ENCODE measurements around the gene RPS15A. TPM values are rescaled to one million over a fixed set of nuclear protein-coding genes. Genes with fewer than 3 reads are reported as not detected.
A peak's percentile ranks its signal among the peaks of the same experiment; 100 is the strongest.
"Not testable (repeated sequence)": the region's sequence is repeated elsewhere in the genome, so short reads cannot be mapped to it uniquely, and the experiment has no call there.

RPS15A gene
- total RNA-seq, 1 donor from 2014 or later: 1,036 TPM

DNA sequence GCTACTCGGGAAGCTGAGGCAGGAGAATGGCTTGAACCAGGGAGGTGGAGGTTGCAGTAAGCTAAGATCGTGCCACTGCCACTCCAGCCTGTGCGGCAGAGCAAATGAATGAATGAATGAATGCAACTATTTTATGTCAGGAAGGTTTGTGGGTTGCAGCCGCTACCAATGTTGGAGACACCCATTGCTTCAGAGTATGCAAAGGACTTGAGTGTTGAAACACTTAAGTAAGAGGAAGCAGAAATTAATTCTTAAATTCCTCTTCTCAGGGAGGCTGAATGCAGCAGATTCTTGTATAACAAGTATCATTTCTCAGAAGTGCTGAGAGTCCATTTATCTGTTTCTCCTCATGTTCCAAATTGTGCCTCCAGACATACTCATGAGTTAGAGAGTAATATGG lies 15.5 kb downstream of the RPS15A start:
- DNase-seq (ENCODE audit: low read depth); H3K4me3 Mint-ChIP-seq (ENCODE audit: unreplicated experiment); H3K36me3 ChIP-seq (ENCODE audit: insufficient read depth, low read length); H3K27ac ChIP-seq (ENCODE audit: low read depth, low read length); H3K9me3 ChIP-seq (ENCODE audit: insufficient read depth, low read depth, low read length); H3K4me1 Mint-ChIP-seq (ENCODE audit: low read depth, unreplicated experiment); H3K9ac ChIP-seq (ENCODE audit: low read length); H3K36me3 Mint-ChIP-seq (ENCODE audit: low read depth, unreplicated experiment); H4K20me1 ChIP-seq (ENCODE audit: insufficient read depth, low read length); H3K79me2 ChIP-seq (ENCODE audit: insufficient read depth, low read length); FAIRE-seq; H3K27me3 Mint-ChIP-seq (ENCODE audit: low read depth, unreplicated experiment); H3K4me1 ChIP-seq (ENCODE audit: insufficient read depth, low read length); H3K27ac Mint-ChIP-seq (ENCODE audit: unreplicated experiment); H3K4me3 ChIP-seq (ENCODE audit: insufficient read depth, low read depth, low read length); H3K9me3 Mint-ChIP-seq (ENCODE audit: unreplicated experiment); H3K4me2 ChIP-seq (ENCODE audit: low read length); H2AFZ ChIP-seq (ENCODE audit: low read depth, low read length); H3K27me3 ChIP-seq (ENCODE audit: insufficient read depth, low read length): not testable (repeated sequence)

- H3K27me3 Mint-ChIP-seq (ENCODE audit: low read depth, unreplicated experiment); H3K4me2 ChIP-seq (ENCODE audit: low read length); H3K27me3 ChIP-seq (ENCODE audit: insufficient read depth, low read length); H3K4me3 ChIP-seq (ENCODE audit: insufficient read depth, low read depth, low read length); H3K36me3 Mint-ChIP-seq (ENCODE audit: low read depth, unreplicated experiment); H3K4me1 Mint-ChIP-seq (ENCODE audit: low read depth, unreplicated experiment); H3K79me2 ChIP-seq (ENCODE audit: insufficient read depth, low read length); H3K4me3 Mint-ChIP-seq (ENCODE audit: unreplicated experiment); H3K27ac Mint-ChIP-seq (ENCODE audit: unreplicated experiment); H3K4me1 ChIP-seq (ENCODE audit: insufficient read depth, low read length); H3K36me3 ChIP-seq (ENCODE audit: insufficient read depth, low read length); H2AFZ ChIP-seq (ENCODE audit: low read depth, low read length); H3K9me3 Mint-ChIP-seq (ENCODE audit: unreplicated experiment); DNase-seq (ENCODE audit: low read depth); H3K27ac ChIP-seq (ENCODE audit: low read depth, low read length); FAIRE-seq; H4K20me1 ChIP-seq (ENCODE audit: insufficient read depth, low read length); H3K9me3 ChIP-seq (ENCODE audit: insufficient read depth, low read depth, low read length); H3K9ac ChIP-seq (ENCODE audit: low read length): not testable (repeated sequence)
Measured at GRCh38 chr16:18772171-18772570, 18.0 kb downstream of the RPS15A start.

DNA sequence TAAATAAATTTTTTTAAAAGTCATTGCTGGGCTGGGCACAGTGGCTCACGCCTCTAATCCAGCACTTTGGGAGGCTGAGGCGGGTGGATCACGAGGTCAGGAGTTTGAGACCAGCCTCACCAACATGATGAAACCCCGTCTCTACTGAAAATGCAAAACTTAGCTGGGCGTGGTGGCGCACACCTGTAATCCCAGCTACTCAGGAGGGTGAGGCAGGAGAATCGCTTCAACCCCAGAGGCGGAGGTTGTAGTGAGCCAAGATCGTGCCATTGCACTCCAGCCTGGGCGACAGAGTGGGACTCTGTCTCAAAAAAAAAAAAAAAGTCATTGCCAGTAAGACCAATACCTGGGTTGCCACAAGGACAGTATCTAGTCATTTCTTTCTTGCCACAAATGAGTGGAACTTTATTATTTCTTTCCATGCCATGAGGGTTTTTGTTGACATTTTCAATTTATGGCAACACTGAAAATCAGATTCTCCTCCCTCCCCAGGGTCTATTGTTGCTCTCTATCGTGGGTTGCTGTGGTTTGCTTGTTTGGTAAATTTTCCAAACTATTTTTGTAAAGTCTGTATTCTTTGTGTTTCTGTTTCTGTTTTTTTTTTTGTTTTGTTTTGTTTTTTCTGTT lies 19.7 kb downstream of the RPS15A start:
- not testable (repeated sequence) for H3K36me3 Mint-ChIP-seq (ENCODE audit: low read depth, unreplicated experiment); H3K4me3 Mint-ChIP-seq (ENCODE audit: unreplicated experiment); H2AFZ ChIP-seq (ENCODE audit: low read depth, low read length); H3K9me3 Mint-ChIP-seq (ENCODE audit: unreplicated experiment); H3K4me1 ChIP-seq (ENCODE audit: insufficient read depth, low read length); FAIRE-seq; H3K27ac ChIP-seq (ENCODE audit: low read depth, low read length); H3K4me1 Mint-ChIP-seq (ENCODE audit: low read depth, unreplicated experiment); H3K9ac ChIP-seq (ENCODE audit: low read length); H4K20me1 ChIP-seq (ENCODE audit: insufficient read depth, low read length); H3K4me3 ChIP-seq (ENCODE audit: insufficient read depth, low read depth, low read length); H3K27me3 Mint-ChIP-seq (ENCODE audit: low read depth, unreplicated experiment); H3K36me3 ChIP-seq (ENCODE audit: insufficient read depth, low read length); H3K4me2 ChIP-seq (ENCODE audit: low read length); H3K27ac Mint-ChIP-seq (ENCODE audit: unreplicated experiment); H3K79me2 ChIP-seq (ENCODE audit: insufficient read depth, low read length); H3K9me3 ChIP-seq (ENCODE audit: insufficient read depth, low read depth, low read length); H3K27me3 ChIP-seq (ENCODE audit: insufficient read depth, low read length); DNase-seq (ENCODE audit: low read depth)

DNA sequence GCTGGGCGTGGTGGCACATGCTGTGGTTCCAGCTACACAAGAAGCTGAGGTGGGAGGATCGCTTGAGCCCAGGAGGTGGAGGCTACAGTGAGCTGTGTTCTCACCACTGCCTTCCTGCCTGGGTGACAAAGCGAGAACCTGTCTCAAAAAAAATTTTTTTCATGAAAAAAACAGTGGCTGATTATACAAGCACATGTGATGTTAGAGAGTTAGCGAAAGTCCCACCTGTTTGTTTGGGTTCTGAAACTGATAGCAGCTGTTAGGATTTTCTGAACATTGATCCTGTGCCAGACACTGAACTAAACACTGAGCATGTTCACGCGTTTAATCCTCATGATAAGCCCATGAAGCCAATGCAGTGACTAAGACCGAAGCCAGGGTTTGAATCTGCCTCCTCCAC lies 22.9 kb downstream of the RPS15A start:
- not testable (repeated sequence) for H3K27ac ChIP-seq (ENCODE audit: low read depth, low read length); H3K9me3 Mint-ChIP-seq (ENCODE audit: unreplicated experiment); H3K4me3 Mint-ChIP-seq (ENCODE audit: unreplicated experiment); H3K36me3 Mint-ChIP-seq (ENCODE audit: low read depth, unreplicated experiment); H3K79me2 ChIP-seq (ENCODE audit: insufficient read depth, low read length); H3K4me3 ChIP-seq (ENCODE audit: insufficient read depth, low read depth, low read length); DNase-seq (ENCODE audit: low read depth); H3K36me3 ChIP-seq (ENCODE audit: insufficient read depth, low read length); FAIRE-seq; H3K4me2 ChIP-seq (ENCODE audit: low read length); H3K4me1 Mint-ChIP-seq (ENCODE audit: low read depth, unreplicated experiment); H2AFZ ChIP-seq (ENCODE audit: low read depth, low read length); H3K4me1 ChIP-seq (ENCODE audit: insufficient read depth, low read length); H3K27ac Mint-ChIP-seq (ENCODE audit: unreplicated experiment); H3K27me3 ChIP-seq (ENCODE audit: insufficient read depth, low read length); H3K9me3 ChIP-seq (ENCODE audit: insufficient read depth, low read depth, low read length); H3K9ac ChIP-seq (ENCODE audit: low read length); H3K27me3 Mint-ChIP-seq (ENCODE audit: low read depth, unreplicated experiment); H4K20me1 ChIP-seq (ENCODE audit: insufficient read depth, low read length)

DNA sequence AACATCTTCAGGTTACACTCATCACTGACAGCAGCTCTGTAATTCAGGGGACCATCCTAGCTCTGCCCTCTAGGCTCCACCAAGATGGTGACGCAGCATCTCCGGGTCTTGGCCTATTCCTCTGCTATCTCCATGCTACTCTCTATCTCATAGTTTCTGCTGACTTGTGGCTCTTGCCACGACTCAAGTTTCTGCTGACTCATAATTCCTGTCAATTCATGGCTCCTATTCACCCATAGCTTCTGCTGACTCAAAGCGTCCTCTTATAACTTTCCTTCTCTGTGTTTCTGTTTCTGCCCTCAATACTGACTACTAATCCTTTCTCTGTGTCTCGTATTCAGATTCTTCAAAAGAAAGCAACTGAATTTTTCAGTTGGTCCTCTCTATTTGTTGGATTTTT lies 27.4 kb downstream of the RPS15A start:
- not testable (repeated sequence) for H3K27me3 ChIP-seq (ENCODE audit: insufficient read depth, low read length); H3K4me3 ChIP-seq (ENCODE audit: insufficient read depth, low read depth, low read length); H3K9me3 ChIP-seq (ENCODE audit: insufficient read depth, low read depth, low read length); H3K36me3 Mint-ChIP-seq (ENCODE audit: low read depth, unreplicated experiment); H3K9ac ChIP-seq (ENCODE audit: low read length); H3K4me3 Mint-ChIP-seq (ENCODE audit: unreplicated experiment); H3K79me2 ChIP-seq (ENCODE audit: insufficient read depth, low read length); DNase-seq (ENCODE audit: low read depth); H3K36me3 ChIP-seq (ENCODE audit: insufficient read depth, low read length); H3K27ac Mint-ChIP-seq (ENCODE audit: unreplicated experiment); H3K4me1 ChIP-seq (ENCODE audit: insufficient read depth, low read length); H3K27me3 Mint-ChIP-seq (ENCODE audit: low read depth, unreplicated experiment); H3K4me2 ChIP-seq (ENCODE audit: low read length); H3K9me3 Mint-ChIP-seq (ENCODE audit: unreplicated experiment); H3K27ac ChIP-seq (ENCODE audit: low read depth, low read length); H4K20me1 ChIP-seq (ENCODE audit: insufficient read depth, low read length); H3K4me1 Mint-ChIP-seq (ENCODE audit: low read depth, unreplicated experiment); H2AFZ ChIP-seq (ENCODE audit: low read depth, low read length)
- FAIRE-seq: peak; percentile 58

Data from astrocyte (in vitro differentiated cells and primary cell).